HepG2 (cell line): ENCODE measurements around the gene RUSC1. TPM values are rescaled to one million over a fixed set of nuclear protein-coding genes. Genes with fewer than 3 reads are reported as not detected.

Experiments
- GATAD2A ChIP-seq: IDR thresholded peaks from 2 replicates; pipeline ENCODE4 v1.6.1; 2016
- HDAC2 ChIP-seq: sonication (generic); formaldehyde crosslinking; IDR thresholded peaks from 2 replicates; pipeline ENCODE4 v1.4.0; 2020; ENCODE audit warnings: missing genetic modification reagents
- HDAC6 ChIP-seq: fragments of 200-600 bp; sonication (generic); IDR thresholded peaks from 2 replicates; pipeline ENCODE4 v1.7.0; 2017; ENCODE audit warnings: mild to moderate bottlenecking, antibody characterized with exemption, low read length, low read depth
- KDM4B ChIP-seq: sonication (generic); formaldehyde crosslinking; IDR thresholded peaks from 2 replicates; pipeline ENCODE4 v1.4.0; 2020; ENCODE audit warnings: missing genetic modification reagents
- KMT2A ChIP-seq: sonication (generic); formaldehyde crosslinking; IDR thresholded peaks from 2 replicates; pipeline ENCODE4 v1.4.0; 2020; ENCODE audit warnings: missing genetic modification reagents
- MAFF ChIP-seq: IDR thresholded peaks from 2 replicates; pipeline ENCODE4 v1.6.1; 2011; ENCODE audit warnings: low read depth, low read length, improper control_type of control experiment
- MAZ ChIP-seq, 2 experiments: sonication (generic) in 1 of 2; formaldehyde crosslinking in 1 of 2; IDR thresholded peaks; 2 replicates each; pipeline versions ENCODE4 v1.5.0 to v1.6.1; 2012 to 2020; ENCODE audit warnings: low read depth in 2 of 2, mild to moderate bottlenecking in 2 of 2, borderline replicate concordance in 1 of 2, improper control_type of control experiment in 1 of 2, low read length in 1 of 2, missing genetic modification reagents in 1 of 2, moderate library complexity in 1 of 2
- REXO4 ChIP-seq: sonication (generic); formaldehyde crosslinking; IDR thresholded peaks from 2 replicates; pipeline ENCODE4 v1.8.0; 2022; ENCODE audit warnings: missing genetic modification reagents, mild to moderate bottlenecking, borderline replicate concordance
- SETDB1 ChIP-seq: sonication (generic); formaldehyde crosslinking; IDR thresholded peaks from 2 replicates; pipeline ENCODE4 v1.5.1; 2020; ENCODE audit warnings: missing genetic modification reagents, mild to moderate bottlenecking, borderline replicate concordance
- SRSF4 ChIP-seq: fragments of 200-400 bp; formaldehyde crosslinking; IDR thresholded peaks from one replicate; pipeline ENCODE4 v1.6.1; 2018; ENCODE audit warnings: mild to moderate bottlenecking, low read depth, low read length, moderate library complexity; ENCODE audit not compliant: poor library complexity, severe bottlenecking
- ZKSCAN1 ChIP-seq: fragments of 150-350 bp; IDR thresholded peaks from 2 replicates; pipeline ENCODE4 v1.6.1; 2014; ENCODE audit warnings: low read length
- ZNF317 ChIP-seq: sonication (generic); formaldehyde crosslinking; IDR thresholded peaks from 2 replicates; pipeline ENCODE4 v1.5.0; 2020; ENCODE audit warnings: mild to moderate bottlenecking, missing genetic modification reagents
- ZNF329 ChIP-seq: sonication (generic); formaldehyde crosslinking; IDR thresholded peaks from 2 replicates; pipeline ENCODE4 v1.9.0; 2021; ENCODE audit warnings: low read depth, mild to moderate bottlenecking, missing genetic modification reagents
- ZNF451 ChIP-seq: sonication (generic); formaldehyde crosslinking; IDR thresholded peaks from 2 replicates; pipeline ENCODE4 v1.5.0; 2020; ENCODE audit warnings: mild to moderate bottlenecking, missing genetic modification reagents
- ZNF674 ChIP-seq: sonication (generic); formaldehyde crosslinking; IDR thresholded peaks from 2 replicates; pipeline ENCODE4 v1.5.0; 2020; ENCODE audit warnings: low read depth, mild to moderate bottlenecking, missing genetic modification reagents
- ZNF891 ChIP-seq: sonication (generic); formaldehyde crosslinking; IDR thresholded peaks from 2 replicates; pipeline ENCODE4 v1.5.0; 2020; ENCODE audit warnings: mild to moderate bottlenecking, missing genetic modification reagents
- polyA plus RNA-seq, 8 experiments: library from polyadenylated mRNA; depleted of rRNA in 3 of 8; stranded (reverse) in 7 of 8; unstranded in 1 of 8; fragments of >200 nt; fragmentation: Illumina TruSeq in 4 of 8; extraction: Trizol in 4 of 8; gene quantifications; 2 replicates each; pipeline versions ENCODE4 v1.2.1 to v1.2.3, GENCODE V29; 2011 to 2016; ENCODE audit warnings: low read depth in 4 of 8, missing spikeins in 1 of 8, mixed read lengths in 1 of 8; ENCODE audit not compliant: insufficient read depth in 1 of 8
- total RNA-seq, 5 experiments: library from RNA; depleted of rRNA; stranded (reverse); fragments of >200 nt; fragmentation: Illumina TruSeq; extraction: Trizol; gene quantifications; 2 replicates each; pipeline ENCODE4 v1.2.3, GENCODE V29; 2016; ENCODE audit warnings: low read depth in 1 of 5
- TF ChIP-seq, protein P1 (sequence below): sonication (generic); formaldehyde crosslinking; IDR thresholded peaks from 2 replicates; pipeline ENCODE4 v1.4.0; 2020; ENCODE audit warnings: missing genetic modification reagents
- TF ChIP-seq, protein P2 (sequence below): sonication (generic); formaldehyde crosslinking; IDR thresholded peaks from 2 replicates; pipeline ENCODE4 v1.4.0; 2020; ENCODE audit warnings: missing genetic modification reagents
- TF ChIP-seq, protein P3 (sequence below): sonication (generic); formaldehyde crosslinking; IDR thresholded peaks from 2 replicates; pipeline ENCODE4 v1.8.0; 2023; ENCODE audit warnings: mild to moderate bottlenecking, missing genetic modification reagents

Gene RUSC1
- total and polyA plus RNA-seq, 2 of the 13 experiments (the other 11 are each of a cell fraction or from before 2014, with no cell fraction given): 18.7 to 20.4 TPM

DNA sequence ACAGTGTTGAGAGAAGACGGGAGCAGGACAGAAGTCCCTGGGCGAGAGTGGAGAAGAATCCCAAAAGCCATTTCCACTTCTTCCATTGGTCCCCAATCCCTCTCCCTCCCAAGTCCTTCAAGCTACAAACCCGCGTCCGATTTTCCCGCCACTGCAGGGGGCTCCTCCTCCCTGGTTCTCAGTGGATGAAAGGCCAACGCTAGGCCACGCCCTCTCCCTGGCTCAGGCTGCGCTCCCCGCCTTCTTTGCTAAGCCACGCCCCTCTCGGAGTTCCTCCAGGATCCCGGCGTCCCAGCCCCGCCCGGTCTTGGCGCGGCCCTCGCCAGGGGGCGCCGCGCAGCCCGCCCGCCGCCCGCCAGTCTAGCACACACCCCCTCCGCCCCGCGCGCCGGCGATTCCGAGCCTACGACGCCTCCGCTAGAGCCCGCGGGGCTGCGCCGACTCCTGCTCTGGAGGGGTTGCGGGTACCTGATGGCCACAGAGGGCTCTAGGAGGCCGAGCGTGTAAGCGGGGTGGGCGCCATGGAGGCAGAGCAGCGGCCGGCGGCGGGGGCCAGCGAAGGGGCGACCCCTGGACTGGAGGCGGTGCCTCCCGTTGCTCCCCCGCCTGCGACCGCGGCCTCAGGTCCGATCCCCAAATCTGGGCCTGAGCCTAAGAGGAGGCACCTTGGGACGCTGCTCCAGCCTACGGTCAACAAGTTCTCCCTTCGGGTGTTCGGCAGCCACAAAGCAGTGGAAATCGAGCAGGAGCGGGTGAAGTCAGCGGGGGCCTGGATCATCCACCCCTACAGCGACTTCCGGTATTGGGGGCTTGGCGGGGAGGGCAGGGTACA lies 43.4 kb upstream of the RUSC1 start, which contains the start of gene HCN3 (continued):
- TF ChIP-seq, protein P1, sequence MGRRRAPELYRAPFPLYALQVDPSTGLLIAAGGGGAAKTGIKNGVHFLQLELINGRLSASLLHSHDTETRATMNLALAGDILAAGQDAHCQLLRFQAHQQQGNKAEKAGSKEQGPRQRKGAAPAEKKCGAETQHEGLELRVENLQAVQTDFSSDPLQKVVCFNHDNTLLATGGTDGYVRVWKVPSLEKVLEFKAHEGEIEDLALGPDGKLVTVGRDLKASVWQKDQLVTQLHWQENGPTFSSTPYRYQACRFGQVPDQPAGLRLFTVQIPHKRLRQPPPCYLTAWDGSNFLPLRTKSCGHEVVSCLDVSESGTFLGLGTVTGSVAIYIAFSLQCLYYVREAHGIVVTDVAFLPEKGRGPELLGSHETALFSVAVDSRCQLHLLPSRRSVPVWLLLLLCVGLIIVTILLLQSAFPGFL (CRISPR knock-in tag): no peak
- TF ChIP-seq MAFF (no peak), HDAC6 (no peak), SRSF4 (no peak), REXO4 (no peak), ZNF317 (CRISPR knock-in tag) (no peak), ZNF891 (CRISPR knock-in tag) (no peak), SETDB1 (CRISPR knock-in tag) (no peak), GATAD2A (CRISPR knock-in tag) (no peak), MAZ (IDR thresholded peaks at IDR 0.05; ENCODE audit: borderline replicate concordance, low read depth, low read length) (peak; percentile 88), MAZ (CRISPR knock-in tag; IDR thresholded peaks at IDR 0.05; ENCODE audit: low read depth) (peak; percentile 98), KDM4B (CRISPR knock-in tag) (no peak), HDAC2 (no peak), KMT2A (CRISPR knock-in tag) (0 out of 2 replicates have a peak, but pooled peaks have one; percentile 47), ZNF329 (CRISPR knock-in tag) (no peak), ZNF451 (CRISPR knock-in tag) (no peak), ZKSCAN1 (no peak), ZNF674 (0 out of 2 replicates have a peak, but pooled peaks have one; percentile 13)
- TF ChIP-seq, protein P2, sequence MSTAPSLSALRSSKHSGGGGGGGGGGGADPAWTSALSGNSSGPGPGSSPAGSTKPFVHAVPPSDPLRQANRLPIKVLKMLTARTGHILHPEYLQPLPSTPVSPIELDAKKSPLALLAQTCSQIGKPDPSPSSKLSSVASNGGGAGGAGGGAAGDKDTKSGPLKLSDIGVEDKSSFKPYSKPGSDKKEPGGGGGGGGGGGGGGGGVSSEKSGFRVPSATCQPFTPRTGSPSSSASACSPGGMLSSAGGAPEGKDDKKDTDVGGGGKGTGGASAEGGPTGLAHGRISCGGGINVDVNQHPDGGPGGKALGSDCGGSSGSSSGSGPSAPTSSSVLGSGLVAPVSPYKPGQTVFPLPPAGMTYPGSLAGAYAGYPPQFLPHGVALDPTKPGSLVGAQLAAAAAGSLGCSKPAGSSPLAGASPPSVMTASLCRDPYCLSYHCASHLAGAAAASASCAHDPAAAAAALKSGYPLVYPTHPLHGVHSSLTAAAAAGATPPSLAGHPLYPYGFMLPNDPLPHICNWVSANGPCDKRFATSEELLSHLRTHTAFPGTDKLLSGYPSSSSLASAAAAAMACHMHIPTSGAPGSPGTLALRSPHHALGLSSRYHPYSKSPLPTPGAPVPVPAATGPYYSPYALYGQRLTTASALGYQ (CRISPR knock-in tag): no peak
- TF ChIP-seq, protein P3, sequence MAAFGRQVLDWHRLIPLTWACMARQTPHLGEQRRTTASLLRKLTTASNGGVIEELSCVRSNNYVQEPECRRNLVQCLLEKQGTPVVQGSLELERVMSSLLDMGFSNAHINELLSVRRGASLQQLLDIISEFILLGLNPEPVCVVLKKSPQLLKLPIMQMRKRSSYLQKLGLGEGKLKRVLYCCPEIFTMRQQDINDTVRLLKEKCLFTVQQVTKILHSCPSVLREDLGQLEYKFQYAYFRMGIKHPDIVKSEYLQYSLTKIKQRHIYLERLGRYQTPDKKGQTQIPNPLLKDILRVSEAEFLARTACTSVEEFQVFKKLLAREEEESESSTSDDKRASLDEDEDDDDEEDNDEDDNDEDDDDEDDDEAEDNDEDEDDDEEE (CRISPR knock-in tag): peak; percentile 75; the same call in 1 of the 2 replicates
